ENCODE results near the gene ELMOD1.

- TF ChIP-seq HNF4A (conservative IDR thresholded peaks at IDR 0.05) (no peak), MAX (IDR thresholded peaks at IDR 0.05) (no peak), YY1 (IDR thresholded peaks at IDR 0.05) (no peak), GABPA (IDR thresholded peaks at IDR 0.05 in 1 of 2, conservative IDR thresholded peaks at IDR 0.05 in 1 of 2) (no peak), JUND (IDR thresholded peaks at IDR 0.05) (no peak), RAD21 (IDR thresholded peaks at IDR 0.05) (no peak), RXRA (IDR thresholded peaks at IDR 0.05) (no peak), SP1 (IDR thresholded peaks at IDR 0.05) (no peak), EGR1 (IDR thresholded peaks at IDR 0.05; ENCODE audit: low read depth in 2 of 2) (no peak), TAF1 (conservative IDR thresholded peaks at IDR 0.05) (no peak)
- TF ChIP-seq, protein P1, sequence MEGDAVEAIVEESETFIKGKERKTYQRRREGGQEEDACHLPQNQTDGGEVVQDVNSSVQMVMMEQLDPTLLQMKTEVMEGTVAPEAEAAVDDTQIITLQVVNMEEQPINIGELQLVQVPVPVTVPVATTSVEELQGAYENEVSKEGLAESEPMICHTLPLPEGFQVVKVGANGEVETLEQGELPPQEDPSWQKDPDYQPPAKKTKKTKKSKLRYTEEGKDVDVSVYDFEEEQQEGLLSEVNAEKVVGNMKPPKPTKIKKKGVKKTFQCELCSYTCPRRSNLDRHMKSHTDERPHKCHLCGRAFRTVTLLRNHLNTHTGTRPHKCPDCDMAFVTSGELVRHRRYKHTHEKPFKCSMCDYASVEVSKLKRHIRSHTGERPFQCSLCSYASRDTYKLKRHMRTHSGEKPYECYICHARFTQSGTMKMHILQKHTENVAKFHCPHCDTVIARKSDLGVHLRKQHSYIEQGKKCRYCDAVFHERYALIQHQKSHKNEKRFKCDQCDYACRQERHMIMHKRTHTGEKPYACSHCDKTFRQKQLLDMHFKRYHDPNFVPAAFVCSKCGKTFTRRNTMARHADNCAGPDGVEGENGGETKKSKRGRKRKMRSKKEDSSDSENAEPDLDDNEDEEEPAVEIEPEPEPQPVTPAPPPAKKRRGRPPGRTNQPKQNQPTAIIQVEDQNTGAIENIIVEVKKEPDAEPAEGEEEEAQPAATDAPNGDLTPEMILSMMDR (IDR thresholded peaks at IDR 0.05; ENCODE audit: low read depth, low read length, missing input control) = no peak
- TF ChIP-seq, protein P2, sequence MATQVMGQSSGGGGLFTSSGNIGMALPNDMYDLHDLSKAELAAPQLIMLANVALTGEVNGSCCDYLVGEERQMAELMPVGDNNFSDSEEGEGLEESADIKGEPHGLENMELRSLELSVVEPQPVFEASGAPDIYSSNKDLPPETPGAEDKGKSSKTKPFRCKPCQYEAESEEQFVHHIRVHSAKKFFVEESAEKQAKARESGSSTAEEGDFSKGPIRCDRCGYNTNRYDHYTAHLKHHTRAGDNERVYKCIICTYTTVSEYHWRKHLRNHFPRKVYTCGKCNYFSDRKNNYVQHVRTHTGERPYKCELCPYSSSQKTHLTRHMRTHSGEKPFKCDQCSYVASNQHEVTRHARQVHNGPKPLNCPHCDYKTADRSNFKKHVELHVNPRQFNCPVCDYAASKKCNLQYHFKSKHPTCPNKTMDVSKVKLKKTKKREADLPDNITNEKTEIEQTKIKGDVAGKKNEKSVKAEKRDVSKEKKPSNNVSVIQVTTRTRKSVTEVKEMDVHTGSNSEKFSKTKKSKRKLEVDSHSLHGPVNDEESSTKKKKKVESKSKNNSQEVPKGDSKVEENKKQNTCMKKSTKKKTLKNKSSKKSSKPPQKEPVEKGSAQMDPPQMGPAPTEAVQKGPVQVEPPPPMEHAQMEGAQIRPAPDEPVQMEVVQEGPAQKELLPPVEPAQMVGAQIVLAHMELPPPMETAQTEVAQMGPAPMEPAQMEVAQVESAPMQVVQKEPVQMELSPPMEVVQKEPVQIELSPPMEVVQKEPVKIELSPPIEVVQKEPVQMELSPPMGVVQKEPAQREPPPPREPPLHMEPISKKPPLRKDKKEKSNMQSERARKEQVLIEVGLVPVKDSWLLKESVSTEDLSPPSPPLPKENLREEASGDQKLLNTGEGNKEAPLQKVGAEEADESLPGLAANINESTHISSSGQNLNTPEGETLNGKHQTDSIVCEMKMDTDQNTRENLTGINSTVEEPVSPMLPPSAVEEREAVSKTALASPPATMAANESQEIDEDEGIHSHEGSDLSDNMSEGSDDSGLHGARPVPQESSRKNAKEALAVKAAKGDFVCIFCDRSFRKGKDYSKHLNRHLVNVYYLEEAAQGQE (IDR thresholded peaks at IDR 0.05) = no peak
- TF ChIP-seq, protein P3, sequence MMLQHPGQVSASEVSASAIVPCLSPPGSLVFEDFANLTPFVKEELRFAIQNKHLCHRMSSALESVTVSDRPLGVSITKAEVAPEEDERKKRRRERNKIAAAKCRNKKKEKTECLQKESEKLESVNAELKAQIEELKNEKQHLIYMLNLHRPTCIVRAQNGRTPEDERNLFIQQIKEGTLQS (IDR thresholded peaks at IDR 0.05) = no peak
Observed at GRCh38 chr11:107655602-107656001, 64.7 kb downstream of the ELMOD1 start.
